Fibroblast of peridontal ligament (primary cell): Measurements from ENCODE around the gene MEG3.

Experiments used
- DNase-seq: peaks from one replicate; pipeline ENCODE4 v3.0.0-alpha.2; 2010; ENCODE audit errors: extremely low read depth

MEG3 gene

DNA sequence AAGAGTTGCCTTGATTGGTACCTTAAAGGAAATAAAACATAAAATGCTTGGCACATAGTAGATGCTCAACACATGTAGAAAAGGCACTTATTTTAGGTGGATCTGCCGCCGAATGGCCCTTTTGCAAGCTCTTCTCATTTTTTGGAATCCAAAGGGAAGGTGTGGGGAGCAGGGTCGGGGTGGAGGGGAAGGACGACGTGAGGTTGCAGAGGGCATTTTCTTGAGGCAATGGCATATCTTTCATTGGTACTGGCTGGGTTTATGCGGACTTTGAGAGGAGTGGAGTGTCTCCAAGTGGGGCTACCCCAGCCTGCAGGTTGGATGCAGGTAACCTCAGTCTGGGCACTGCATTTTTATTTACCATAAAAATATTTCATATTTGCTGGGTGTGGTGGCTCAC, 69.5 kb downstream of the MEG3 start:
- DNase-seq: no peak

DNA sequence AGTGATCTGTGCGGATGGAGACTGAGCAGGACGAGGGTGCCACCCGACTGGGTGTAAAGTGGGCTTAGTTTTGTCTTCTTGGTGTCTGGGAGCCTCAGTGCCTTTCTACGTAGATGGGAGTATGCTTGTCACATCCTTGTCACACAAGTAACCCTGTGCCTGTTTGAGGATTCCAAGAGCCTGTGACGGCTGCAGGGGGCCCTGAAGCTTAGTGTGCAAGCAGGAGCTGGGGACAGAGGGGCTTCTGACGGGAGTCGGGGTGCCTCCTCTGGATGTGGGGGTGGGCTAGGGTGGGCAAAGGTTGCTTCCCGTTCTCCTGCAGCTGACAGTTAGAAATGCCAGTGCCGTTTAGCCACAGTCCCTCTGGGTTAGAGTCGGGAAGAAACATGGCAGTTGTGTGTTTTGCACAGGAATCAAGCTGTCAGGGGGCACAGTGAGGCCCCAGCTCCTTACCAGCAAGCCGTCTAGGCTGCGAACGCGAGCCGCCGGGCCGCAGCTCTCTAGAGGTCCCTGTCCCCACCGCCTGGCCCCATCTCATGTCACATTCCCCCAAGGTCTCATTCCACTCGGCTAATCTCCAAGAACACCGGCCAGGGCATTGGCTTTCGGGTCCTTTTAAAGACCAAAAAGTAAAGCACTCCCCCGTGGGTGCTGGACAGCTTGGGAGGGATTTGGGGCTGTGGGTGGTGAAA, 70.6 kb downstream of the MEG3 start:
- no peak for DNase-seq

DNA sequence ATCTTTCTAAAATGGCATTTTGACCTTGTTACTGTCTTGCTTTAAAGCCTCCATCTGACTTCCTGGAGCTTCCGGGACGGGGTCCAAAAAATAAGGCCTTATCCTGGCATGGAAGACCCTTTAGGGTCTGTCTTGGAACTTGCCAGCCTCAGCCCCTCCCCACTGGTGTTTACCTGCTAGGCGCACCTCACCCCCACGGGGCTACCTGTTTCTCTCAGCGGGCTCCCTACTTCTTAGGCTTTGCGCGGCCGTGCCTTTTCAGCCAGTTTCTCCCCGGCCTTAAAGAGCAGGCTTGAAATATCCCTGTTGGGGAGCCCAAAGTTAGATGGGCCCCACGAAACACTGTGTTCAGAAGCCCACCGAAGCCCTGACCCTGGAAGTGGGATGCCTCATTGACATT, 72.5 kb downstream of the MEG3 start:
- no peak for DNase-seq

DNA sequence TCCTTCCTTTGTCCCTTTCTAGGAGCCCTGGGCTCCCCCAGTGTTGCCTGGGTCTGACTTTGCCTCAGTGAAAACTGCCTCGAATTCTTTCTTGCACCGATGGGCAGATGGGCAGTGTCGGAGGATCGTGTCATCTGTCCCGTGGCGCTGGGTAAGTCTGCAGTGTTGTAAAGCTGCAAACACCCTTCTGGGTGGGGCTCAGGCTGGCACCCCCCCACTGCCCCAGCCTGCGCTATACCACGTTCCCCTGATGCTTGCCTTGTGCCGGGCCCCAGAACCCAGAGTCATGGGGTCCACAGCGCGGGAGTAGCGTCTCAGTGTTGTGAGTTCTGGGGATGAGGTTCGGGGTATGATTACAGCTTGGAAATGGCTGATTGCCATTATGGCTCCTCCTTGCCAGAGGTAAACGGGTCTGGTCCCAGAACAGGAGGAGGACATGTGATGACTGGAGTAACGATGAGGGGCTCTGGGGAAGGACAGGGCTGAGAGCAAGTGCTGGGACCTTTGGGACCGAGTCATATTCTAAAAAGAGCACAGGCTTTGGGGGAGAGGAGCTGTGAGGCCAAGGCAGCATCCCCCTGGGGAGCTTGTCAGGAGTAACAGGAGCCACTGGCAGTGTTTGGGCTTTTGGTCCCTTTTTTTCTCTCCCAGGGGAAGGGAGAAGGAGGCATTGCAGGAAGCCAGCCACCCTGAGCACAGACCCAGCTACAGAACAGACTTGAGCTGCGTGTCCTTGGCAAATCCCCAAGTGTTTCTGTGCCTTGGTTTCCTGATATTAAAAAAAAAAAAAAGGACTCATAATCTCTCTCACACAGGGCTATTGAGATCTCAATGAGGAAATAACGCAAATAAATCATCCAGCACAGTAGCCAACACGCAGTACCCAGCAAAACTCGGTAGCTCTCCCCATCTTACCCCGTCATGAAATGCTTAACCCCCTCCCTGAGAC, 73.3 kb downstream of the MEG3 start:
- DNase-seq: no peak

DNA sequence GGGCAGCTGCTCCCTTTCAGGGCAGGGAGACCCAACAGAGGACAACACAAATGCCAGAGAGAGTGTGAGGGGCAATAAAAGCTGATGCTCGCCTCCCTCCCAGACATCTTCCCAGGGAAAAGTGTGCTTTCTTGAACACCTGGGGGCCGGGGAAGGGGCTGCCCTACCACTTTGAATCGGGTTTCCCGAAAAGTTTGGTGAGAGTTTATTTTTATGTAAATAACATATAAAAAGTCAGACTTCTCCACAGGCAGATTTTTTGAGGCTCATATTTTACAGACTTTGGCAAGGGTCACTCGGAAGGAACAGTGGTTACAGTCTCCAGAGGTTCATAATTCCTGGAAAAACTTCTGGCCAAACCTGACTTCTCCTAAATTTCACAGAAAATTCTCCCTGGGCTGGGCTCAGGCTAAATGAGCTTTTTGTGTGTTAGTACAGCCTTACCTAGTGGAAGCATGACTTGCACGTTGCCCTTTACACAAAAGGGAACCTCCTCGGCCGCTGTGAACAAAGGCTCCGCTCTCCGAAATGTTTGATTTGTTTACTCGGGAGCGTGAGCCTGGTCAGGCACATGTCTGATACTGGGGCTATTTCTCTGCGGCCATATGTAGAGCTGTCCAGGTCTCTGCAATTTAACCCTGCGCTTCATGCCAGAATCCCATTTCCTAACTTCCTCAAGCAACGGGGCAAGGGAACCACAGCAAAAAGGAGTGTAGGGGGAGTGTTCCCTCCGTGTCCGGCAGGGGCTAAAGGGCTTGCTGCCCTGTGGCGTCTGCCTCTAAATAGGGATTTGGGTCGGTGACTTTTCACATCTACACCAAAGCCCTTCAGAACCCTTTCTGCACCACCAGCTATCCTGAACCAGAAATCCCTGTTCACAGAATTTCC, 74.2 kb downstream of the MEG3 start:
- DNase-seq: no peak

DNA sequence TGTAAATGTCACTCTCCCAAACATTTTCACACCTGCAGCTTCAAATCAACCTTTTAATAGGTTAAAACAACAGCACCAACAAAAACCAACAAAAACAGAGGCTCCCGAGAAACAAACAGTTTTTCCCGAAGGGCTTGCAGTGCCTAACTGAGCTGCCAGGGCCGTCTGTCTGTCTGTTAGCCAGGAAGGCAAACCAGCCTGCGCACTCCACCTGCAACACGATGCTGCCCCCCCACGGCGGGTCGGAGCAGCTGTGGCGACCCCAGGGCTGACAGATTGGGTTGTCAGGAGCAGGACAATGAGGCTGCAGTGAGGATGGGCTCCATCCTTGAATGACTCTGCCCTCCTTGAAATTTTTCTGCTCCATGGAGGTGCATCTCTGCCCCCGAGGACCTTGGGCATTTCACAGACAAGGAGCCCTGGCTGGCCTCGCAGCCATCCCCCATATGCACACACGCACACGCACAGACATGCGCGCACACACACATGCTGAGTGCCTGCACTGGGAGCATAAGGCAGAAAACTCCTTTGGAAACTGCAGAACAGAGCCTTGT, 75.0 kb downstream of the MEG3 start:
- no peak for DNase-seq

DNA sequence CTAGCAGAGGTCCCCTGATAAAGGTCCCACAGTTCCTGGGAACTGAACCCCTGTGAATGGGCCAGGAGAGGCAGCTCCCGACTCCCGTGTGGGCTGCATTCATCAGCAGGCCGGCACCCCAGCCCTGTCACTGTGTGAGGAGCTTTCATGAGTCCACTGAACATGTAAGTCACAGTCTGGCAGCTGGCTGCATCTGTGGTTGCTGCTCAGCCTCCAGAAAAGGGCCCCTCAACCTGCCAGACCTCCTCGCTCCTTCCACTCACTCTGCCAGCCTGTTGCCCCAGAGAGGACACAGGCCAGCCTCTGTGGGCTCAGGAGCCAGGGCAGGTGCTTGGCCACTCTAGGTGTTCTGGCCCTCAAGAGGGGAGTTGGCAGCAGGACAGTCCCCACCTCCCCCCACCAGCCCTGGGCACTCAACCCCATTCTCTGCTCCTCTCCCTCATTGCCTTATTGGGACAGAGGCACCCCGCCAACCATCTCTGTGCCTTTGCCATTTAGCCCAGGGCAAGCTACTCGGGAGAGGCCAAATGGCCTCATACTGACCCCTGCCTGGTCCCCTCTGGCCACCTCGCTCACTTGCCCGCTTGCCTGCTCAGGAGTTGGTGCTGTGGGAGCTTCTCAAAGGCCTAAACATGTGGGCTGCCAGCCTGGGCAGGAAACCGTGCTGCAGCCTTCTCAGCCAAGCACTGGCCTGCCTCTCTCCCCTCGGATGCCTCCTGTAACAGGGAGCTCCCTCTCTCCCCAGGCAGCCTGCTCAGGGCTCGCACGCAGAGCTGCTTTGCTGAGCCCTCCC, 75.7 kb downstream of the MEG3 start:
- DNase-seq: no peak

DNA sequence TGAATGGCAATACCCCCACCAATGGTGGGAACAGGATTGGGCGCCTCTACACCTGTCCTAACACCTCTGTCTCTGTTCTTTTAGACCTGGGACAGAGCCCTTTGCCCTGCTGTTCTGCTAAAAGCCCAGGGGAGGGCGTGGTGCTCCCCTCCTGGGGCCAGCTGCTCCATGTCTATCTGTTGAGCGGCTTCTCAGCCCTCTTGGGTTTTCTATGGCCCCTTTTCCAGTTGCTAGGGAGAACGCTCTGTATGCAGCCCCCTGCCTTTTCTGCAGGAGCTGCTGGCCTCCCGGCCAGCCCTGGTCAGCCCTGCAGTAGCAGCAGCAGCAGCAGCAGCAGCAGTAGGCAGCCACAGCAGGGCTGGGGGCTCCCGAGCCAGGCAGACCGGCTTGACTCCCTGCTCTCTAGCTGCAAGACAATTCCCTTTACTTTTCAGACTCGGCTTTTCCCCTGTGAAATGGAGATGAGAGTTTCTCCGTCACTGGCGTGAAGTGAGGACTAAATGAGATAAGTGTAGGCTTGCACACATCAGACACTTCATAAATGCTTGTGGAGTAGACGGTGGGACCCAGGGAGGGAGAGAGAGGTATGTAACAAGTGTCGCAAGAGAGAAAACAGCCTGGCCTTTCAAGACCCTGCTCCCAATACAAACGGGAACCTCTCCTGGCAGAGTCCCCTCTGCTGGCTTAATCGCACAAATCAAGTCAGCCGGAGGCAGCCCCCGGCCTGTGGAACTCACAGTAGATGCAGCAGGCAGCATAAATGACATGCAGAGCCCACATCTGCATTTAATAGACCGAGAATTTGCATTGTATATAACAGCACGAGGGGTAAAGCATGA, 76.6 kb downstream of the MEG3 start:
- DNase-seq: no peak

DNA sequence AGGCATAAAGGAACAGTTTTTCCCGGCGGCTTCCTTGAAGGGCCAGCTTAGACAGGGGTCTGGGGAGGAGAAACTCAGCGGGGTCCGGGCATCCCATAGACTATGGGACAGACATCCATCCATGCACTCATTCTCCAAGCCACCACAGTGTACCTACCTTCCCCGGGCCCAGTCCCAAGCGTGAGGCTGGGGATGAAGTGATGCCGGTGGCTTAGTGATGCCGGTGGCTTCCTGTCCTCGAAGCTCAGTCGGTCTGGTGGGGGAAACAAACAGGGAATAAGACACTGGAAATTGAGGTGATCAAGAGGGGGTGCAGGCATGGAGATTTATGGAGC, 77.2 kb downstream of the MEG3 start:
- DNase-seq: no peak

DNA sequence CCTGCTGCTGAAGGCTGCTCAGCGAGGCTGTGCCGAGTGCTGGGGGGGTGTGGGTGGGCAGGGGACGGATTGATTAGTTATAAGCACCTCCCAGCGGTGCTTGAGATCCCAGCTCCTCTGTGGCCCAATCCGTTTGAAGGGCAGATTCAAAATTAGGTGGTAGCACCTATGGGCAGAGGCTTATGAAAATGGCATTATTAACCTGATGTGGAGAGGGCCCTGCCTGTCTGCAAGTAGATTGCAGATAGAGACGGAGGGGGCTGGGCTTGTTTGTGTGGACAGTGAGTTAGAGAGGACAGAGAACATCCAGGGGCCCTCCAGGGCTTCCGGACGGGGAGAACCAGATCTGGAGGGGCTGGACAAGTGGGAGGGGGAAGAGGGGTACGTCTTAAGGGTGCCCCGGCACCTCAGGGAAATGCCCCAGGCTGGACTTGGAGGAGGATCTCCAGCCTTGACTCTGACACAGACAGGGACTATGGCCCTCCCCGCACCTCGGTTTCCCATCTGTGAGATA, 77.8 kb downstream of the MEG3 start, which contains the start of gene RTL1:
Gene RTL1, minus strand, starts transcription at position 51 of the 514 bp plus-strand sequence. CDS start 18,934 bp downstream, outside the sequence.
- no peak for DNase-seq

DNA sequence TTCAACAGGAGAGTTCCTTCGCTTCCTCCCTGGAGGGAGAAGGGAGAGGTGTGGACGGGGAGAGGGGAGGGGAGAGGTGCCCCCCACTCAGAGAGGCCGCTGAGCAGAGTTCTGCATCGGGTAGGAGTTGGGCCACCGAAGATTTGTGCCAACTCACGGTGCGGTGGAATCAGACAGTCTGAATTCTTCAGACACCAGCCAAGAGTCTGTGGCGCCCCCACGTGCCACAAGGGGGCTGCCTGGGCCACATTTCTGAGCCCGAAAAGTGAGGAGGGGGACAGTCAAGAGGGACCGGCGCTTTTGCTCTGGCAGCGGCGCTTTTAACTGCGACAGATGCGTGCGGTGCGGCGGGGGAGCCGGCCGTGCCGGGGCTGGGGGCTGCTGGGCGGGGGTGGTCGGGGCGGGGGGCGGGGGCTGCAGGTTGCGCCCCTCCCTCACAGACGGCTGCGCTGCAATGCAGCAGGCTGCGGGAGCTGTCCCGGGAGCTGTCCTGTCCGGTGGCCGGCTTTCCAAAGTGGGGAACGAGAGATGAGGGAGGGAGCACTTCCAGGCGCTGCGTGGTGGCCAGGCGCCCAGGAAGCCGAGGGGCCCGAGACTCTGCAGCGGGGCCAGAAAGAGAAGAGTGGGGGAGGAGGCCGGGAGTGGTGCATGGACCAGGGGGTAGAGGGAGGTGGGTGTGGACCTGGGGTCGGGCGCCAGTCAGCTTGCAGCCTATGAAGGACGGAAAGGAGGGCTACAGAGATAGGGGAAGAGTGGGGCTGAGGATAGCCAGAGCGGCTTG, 78.6 kb downstream of the MEG3 start:
- no peak for DNase-seq

DNA sequence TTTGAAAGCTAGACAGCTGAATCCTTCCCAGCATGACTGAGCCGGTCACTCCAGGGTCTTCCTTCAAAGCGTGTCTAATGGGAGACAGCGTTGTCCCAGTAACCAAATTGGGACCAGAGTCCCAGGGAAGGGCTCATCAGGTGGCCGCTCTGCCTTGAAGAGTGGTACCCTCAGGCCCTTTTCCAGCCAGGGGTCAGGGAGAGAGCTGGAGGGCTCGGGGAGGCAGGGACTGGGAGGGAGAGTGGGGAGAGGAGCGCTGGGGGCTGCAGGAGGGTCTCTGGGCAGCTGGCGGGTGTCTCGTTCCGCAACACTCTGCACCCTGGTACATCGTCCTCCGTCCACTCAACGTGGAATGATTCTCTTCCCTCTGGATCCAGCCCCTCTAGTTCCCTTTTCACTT, 79.2 kb downstream of the MEG3 start:
- DNase-seq: no peak

DNA sequence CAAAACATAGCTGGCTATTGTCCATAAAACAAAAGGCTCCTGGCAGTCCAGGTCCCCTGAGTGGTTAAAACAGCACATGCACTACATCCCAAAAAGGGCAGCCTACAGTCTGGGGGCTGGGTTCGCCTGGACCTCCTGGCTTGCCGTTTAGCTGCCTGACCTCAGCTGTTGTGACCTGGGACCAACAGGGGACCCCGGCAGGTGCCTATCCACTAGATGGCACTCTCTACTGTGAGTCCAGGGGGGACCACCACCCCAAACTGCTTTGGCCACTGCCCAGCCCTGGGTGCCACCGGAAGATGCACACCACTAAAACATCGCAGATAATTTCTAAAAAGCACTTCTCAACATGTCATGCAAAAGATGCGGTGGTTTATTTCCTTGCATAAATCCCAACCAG, 80.5 kb downstream of the MEG3 start:
- no peak for DNase-seq

DNA sequence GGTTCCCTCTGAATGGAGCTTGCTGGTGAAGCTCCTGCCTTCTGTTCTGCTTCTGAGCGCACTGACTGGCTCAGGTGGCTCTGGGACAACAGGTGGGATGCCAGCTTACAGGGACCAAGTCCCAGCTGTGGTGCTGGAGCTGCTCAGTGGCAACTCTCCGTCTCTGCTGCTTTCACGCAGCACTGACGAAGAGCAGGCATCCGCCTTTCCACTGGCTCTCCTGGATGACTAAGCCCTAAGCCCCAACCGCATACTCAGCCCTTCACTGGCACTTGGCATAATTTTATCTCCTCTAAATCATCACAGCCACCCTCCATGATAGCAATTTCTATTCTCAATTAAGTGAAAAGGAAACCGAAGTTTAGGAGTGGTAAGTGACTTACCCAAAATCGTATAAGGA, 81.3 kb downstream of the MEG3 start:
- DNase-seq: no peak

DNA sequence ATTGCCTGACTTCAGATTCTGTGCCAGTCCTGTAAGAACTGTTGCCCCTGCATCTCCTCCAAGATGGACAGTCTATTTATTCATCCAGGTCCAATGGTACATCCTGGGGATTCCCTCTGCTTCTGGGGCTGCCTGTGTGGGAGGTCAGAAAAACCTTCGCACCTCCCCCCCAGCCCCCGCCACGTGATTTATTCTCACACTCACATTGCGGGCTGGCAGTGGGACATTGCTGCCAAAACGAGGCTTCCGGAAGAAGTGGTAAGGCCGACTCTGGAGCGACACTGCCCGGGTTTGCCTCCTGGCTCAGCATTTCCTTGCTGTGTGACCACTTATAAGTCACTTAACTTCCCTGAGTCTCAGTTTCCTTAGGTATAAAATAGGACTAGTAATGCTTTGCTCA, 83.5 kb downstream of the MEG3 start:
- no peak for DNase-seq
